NB4 (cell line): Measurements from ENCODE around the gene FCER2.

ENCODE experiments used
- CTCF ChIP-seq: IDR thresholded peaks from one replicate; pipeline ENCODE4 v1.5.1; 2012; ENCODE audit warnings: low read depth, low read length
- MAX ChIP-seq: IDR thresholded peaks from 2 replicates; pipeline ENCODE4 v1.6.1; 2011; ENCODE audit warnings: low read depth, low read length
- MYC ChIP-seq: IDR thresholded peaks from 2 replicates; pipeline ENCODE4 v1.6.1; 2011; ENCODE audit warnings: low read depth, low read length
- POLR2A ChIP-seq: IDR thresholded peaks from 2 replicates; pipeline ENCODE4 v1.6.1; 2011; ENCODE audit warnings: mild to moderate bottlenecking; ENCODE audit not compliant: insufficient read length; ENCODE audit errors: extremely low read depth

- TF ChIP-seq CTCF (no peak), POLR2A (no peak), MAX (no peak), MYC (no peak)
Observed at GRCh38 chr19:7731218-7731595, 29.3 kb upstream of the FCER2 start.
